Sigmoid colon (tissue), 7 donors: ENCODE measurements around the gene CYB5B. TPM values are rescaled to one million over a fixed set of nuclear protein-coding genes. Genes with fewer than 3 reads are reported as not detected.

Experiments used
- DNase-seq: peaks from one replicate; pipeline ENCODE4 v3.0.0-alpha.2; 2019
- H3K27ac ChIP-seq, 4 donors: fragments of 200-600 bp; sonication (generic); one replicate each; pipeline ENCODE4 v1.5.1; 2016 to 2019; ENCODE audit warnings: mild to moderate bottlenecking in 1 of 4
- H3K27me3 ChIP-seq, 3 donors: fragments of 200-600 bp; sonication (generic); one replicate each; pipeline ENCODE4 v1.5.1; 2019; ENCODE audit warnings: mild to moderate bottlenecking in 1 of 3
- H3K36me3 ChIP-seq, 4 donors: fragments of 200-600 bp; sonication (generic); one replicate each; pipeline ENCODE4 v1.5.1; 2016 to 2019
- H3K4me1 ChIP-seq, 4 donors: fragments of 200-600 bp; sonication (generic); one replicate each; pipeline ENCODE4 v1.5.1; 2017 to 2019
- H3K4me3 ChIP-seq, 4 donors: fragments of 200-600 bp; sonication (generic); one replicate each; pipeline ENCODE4 v1.5.1; 2017 to 2019; ENCODE audit warnings: mild to moderate bottlenecking in 2 of 4, moderate library complexity in 1 of 4
- H3K9me3 ChIP-seq, 4 donors: fragments of 200-600 bp in 3 of 4; sonication (generic) in 3 of 4; one replicate each; pipeline versions ENCODE4 v1.5.1 to v1.6.1; 2013 to 2019
- CTCF ChIP-seq, 4 experiments: fragments of 450-650 bp in 3 of 4; fragments of 200-600 bp in 1 of 4; IDR thresholded peaks; one replicate each; pipeline ENCODE4 v1.5.1; 2016 to 2019; ENCODE audit warnings: antibody characterized with exemption in 4 of 4, mild to moderate bottlenecking in 3 of 4, moderate library complexity in 2 of 4
- EP300 ChIP-seq, 4 donors: sonication (generic); formaldehyde crosslinking; IDR thresholded peaks; one replicate each; pipeline ENCODE4 v1.6.1; 2017; ENCODE audit warnings: antibody characterized with exemption in 4 of 4
- POLR2A ChIP-seq, 2 donors: fragments of 450-650 bp; IDR thresholded peaks; one replicate each; pipeline ENCODE4 v1.6.1; 2016; ENCODE audit warnings: antibody characterized with exemption in 2 of 2, mild to moderate bottlenecking in 2 of 2, moderate library complexity in 2 of 2
- POLR2AphosphoS5 ChIP-seq, 4 donors: sonication (generic); formaldehyde crosslinking; IDR thresholded peaks; one replicate each; pipeline ENCODE4 v1.6.1; 2017; ENCODE audit warnings: antibody characterized with exemption in 4 of 4
- WGBS, 2 donors: extraction: QIAGEN DNeasy Blood & Tissue Kit; methylation state at CpG; one replicate each; pipeline ENCODE4 v1.1.7; 2013; 5-methylcytosine and 5-hydroxymethylcytosine counted together
- intact Hi-C: fragments of 100-400 bp; cut with DNase I; formaldehyde crosslinking; loops from one replicate; pipeline ENCODE4 v1.15.1; 2023
- polyA plus RNA-seq, 3 donors: library from polyadenylated mRNA; stranded (reverse); fragments of 200-250 nt; gene quantifications; one replicate each; pipeline ENCODE4 v1.2.3, GENCODE V29; 2013
- total RNA-seq, 4 donors: library from RNA; depleted of rRNA; stranded (reverse); fragments of >200 nt; gene quantifications; one replicate each; pipeline ENCODE4 v1.1.0, GENCODE V29; 2016
- donor health status: healthy with polysubstance abuse.
- donor health status: Bipolar disorder and iron deficiency.
- donor health status: healthy.

The CYB5B gene
- 10 to 100 TPM; 24.4 to 43.8 (median 34.7) TPM for total RNA-seq
- 100 to 1,000 TPM; 129 to 196 (median 138) TPM for polyA plus RNA-seq

- peaks cover 0 to 22% (median 5%) of the 10 kb centered on the region in 4 donors for H3K36me3 ChIP-seq
- intact Hi-C loops: loop anchor here (5.0 kb wide), 1 partner anchor 37 kb away; the partner anchor contains the start of gene TERF2
- H3K27me3 ChIP-seq: no peaks in the 10 kb centered on the region
- WGBS, 2 donors: 4% methylated on average over 40 of the region's 40 CpGs
- H3K4me1 ChIP-seq: peaks cover 0 to 12% (median 8%) of the 10 kb centered on the region in 4 donors
- peak within 1 kb of the TSS; percentile 78 to 85 (median 81) for H3K27ac ChIP-seq
- no peaks in the 10 kb centered on the region for H3K9me3 ChIP-seq
- peak; percentile 97 for DNase-seq
- TF ChIP-seq CTCF (IDR thresholded peaks at IDR 0.05): no peak
- peak; percentile 58 to 78 for TF ChIP-seq POLR2A (IDR thresholded peaks at IDR 0.05)
- TF ChIP-seq EP300 (IDR thresholded peaks at IDR 0.05): no peak
- peak; percentile 89 to 95 (median 94) for TF ChIP-seq POLR2AphosphoS5 (IDR thresholded peaks at IDR 0.05)
- peak within 1 kb of the TSS; percentile 50 to 77 (median 70) for H3K4me3 ChIP-seq
These were observed at the start of gene CYB5B for GRCh38 chr16:69424053-69424934. Gene CYB5B, plus strand, starts transcription at chr16:69424619. Its CDS starts 65 bp downstream, at chr16:69424684.

- 98% methylated on average over 10 of the region's 10 CpGs for WGBS, 2 donors
- Histone ChIP-seq H3K9me3 (no peaks in the 10 kb centered on the region), H3K27me3 (no peaks in the 10 kb centered on the region), H3K4me3 (no peak overlapping the region), H3K4me1 (no peaks in the 10 kb centered on the region), H3K36me3 (peaks cover 4 to 68% (median 17%) of the 10 kb centered on the region in 4 donors), H3K27ac (no peak overlapping the region)
- intact Hi-C loops: no loop called here
- TF ChIP-seq EP300 (IDR thresholded peaks at IDR 0.05) (no peak), POLR2AphosphoS5 (IDR thresholded peaks at IDR 0.05) (no peak), POLR2A (IDR thresholded peaks at IDR 0.05) (no peak), CTCF (IDR thresholded peaks at IDR 0.05) (no peak)
- DNase-seq: no peak
These were observed 47.9 kb upstream of the CYB5B start for GRCh38 chr16:69376393-69377059.

GRCh38 chr16:69378036-69378435, 46.4 kb upstream of the CYB5B start:
- Histone ChIP-seq H3K4me3 (no peak overlapping the region), H3K9me3 (no peaks in the 10 kb centered on the region), H3K27me3 (no peaks in the 10 kb centered on the region), H3K4me1 (no peaks in the 10 kb centered on the region), H3K27ac (no peak overlapping the region), H3K36me3 (peaks cover 10 to 67% (median 19%) of the 10 kb centered on the region in 4 donors)
- TF ChIP-seq EP300 (IDR thresholded peaks at IDR 0.05): no peak
- TF ChIP-seq CTCF (IDR thresholded peaks at IDR 0.05): no peak
- no peak for TF ChIP-seq POLR2AphosphoS5 (IDR thresholded peaks at IDR 0.05)
- no peak for TF ChIP-seq POLR2A (IDR thresholded peaks at IDR 0.05)
- WGBS, 2 donors: 89 to 95% methylated on average over 1 of the region's 1 CpG
- intact Hi-C loops: no loop called here
- no peak for DNase-seq

- H3K4me3 ChIP-seq: no peak overlapping the region
- no peak for DNase-seq
- H3K27me3 ChIP-seq: no peaks in the 10 kb centered on the region
- H3K9me3 ChIP-seq: no peaks in the 10 kb centered on the region
- intact Hi-C loops: no loop called here
- no peak overlapping the region for H3K27ac ChIP-seq
- WGBS, 2 donors: 83 to 85% methylated on average over 1 of the region's 1 CpG
- TF ChIP-seq POLR2A (IDR thresholded peaks at IDR 0.05) (no peak), CTCF (IDR thresholded peaks at IDR 0.05) (no peak), EP300 (IDR thresholded peaks at IDR 0.05) (no peak), POLR2AphosphoS5 (IDR thresholded peaks at IDR 0.05) (no peak)
- peaks cover 10 to 67% (median 21%) of the 10 kb centered on the region in 4 donors for H3K36me3 ChIP-seq
- peaks cover 0 to 2% (median under 1%) of the 10 kb centered on the region in 4 donors for H3K4me1 ChIP-seq
These were observed 45.7 kb upstream of the CYB5B start for GRCh38 chr16:69378760-69379159.
